ENCODE measurements around the gene OR8H2. TPM values are rescaled to one million over a fixed set of nuclear protein-coding genes. Genes with fewer than 3 reads are reported as not detected.

Gene OR8H2
- not detected in 2 replicates for total RNA-seq (2014; rRNA removed; shearing (Covaris generic))

GRCh38 chr11:56103210-56103737, at the start of gene OR8H2:
TSS of gene OR8H2 (plus strand) at chr11:56103687. CDS start at chr11:56105043, 1,356 bp downstream.

GRCh38 chr11:56093008-56093407, 10.5 kb upstream of the OR8H2 start, which contains the start of gene OR8I2:
TSS of gene OR8I2 (plus strand) at chr11:56093308. CDS start at chr11:56093308, 0 bp downstream.

GRCh38 chr11:56122073-56122472, 18.6 kb downstream of the OR8H2 start, which contains the start of gene OR8H3:
TSS of gene OR8H3 (plus strand) at chr11:56122373. CDS start at chr11:56122373, 0 bp downstream.

GRCh38 chr11:56140151-56140661, 36.7 kb downstream of the OR8H2 start, which contains the start of gene OR8J3:
TSS of gene OR8J3 (minus strand) at chr11:56140201. CDS start at chr11:56137718, 2,483 bp downstream.

Small RNAs within 50 kb of the gene (small RNA-seq; reads per million reads assigned to genes)
- not detected for gene OR8I4P

Other genes starting within 250 kb of the OR8H2 start
- 1.0 and 1.2 TPM in 2 replicates for gene TRIM51, start 220.4 kb upstream of the OR8H2 start, total RNA-seq (2014; rRNA removed; shearing (Covaris generic))
- gene OR5W2, start 189.1 kb upstream of the OR8H2 start, total RNA-seq (2014; rRNA removed; shearing (Covaris generic)) = not detected in 2 replicates
- not detected in 2 replicates for gene OR5I1, start 167.3 kb upstream of the OR8H2 start, total RNA-seq (2014; rRNA removed; shearing (Covaris generic))
- gene OR10AG1, start 133.7 kb upstream of the OR8H2 start, total RNA-seq (2014; rRNA removed; shearing (Covaris generic)) = not detected in 2 replicates
- not detected in 2 replicates for gene OR5F1, start 109.1 kb upstream of the OR8H2 start, total RNA-seq (2014; rRNA removed; shearing (Covaris generic))
- not detected in 2 replicates for gene OR5AS1, start 76.0 kb upstream of the OR8H2 start, total RNA-seq (2014; rRNA removed; shearing (Covaris generic))
- gene OR8I2, start 10.4 kb upstream of the OR8H2 start, total RNA-seq (2014; rRNA removed; shearing (Covaris generic)) = not detected in 2 replicates
- gene OR8H3, start 18.7 kb downstream of the OR8H2 start, total RNA-seq (2014; rRNA removed; shearing (Covaris generic)) = not detected in 2 replicates
- not detected in 2 replicates for gene OR8J3, start 36.5 kb downstream of the OR8H2 start, total RNA-seq (2014; rRNA removed; shearing (Covaris generic))
- gene OR8K5, start 56.6 kb downstream of the OR8H2 start, total RNA-seq (2014; rRNA removed; shearing (Covaris generic)) = not detected in 2 replicates
- not detected in 2 replicates for gene OR5J2, start 72.9 kb downstream of the OR8H2 start, total RNA-seq (2014; rRNA removed; shearing (Covaris generic))
- gene OR5T2, start 130.6 kb downstream of the OR8H2 start, total RNA-seq (2014; rRNA removed; shearing (Covaris generic)) = not detected in 2 replicates
- gene OR5T3, start 148.6 kb downstream of the OR8H2 start, total RNA-seq (2014; rRNA removed; shearing (Covaris generic)) = not detected in 2 replicates
- gene OR5T1, start 170.5 kb downstream of the OR8H2 start, total RNA-seq (2014; rRNA removed; shearing (Covaris generic)) = not detected in 2 replicates
- not detected in 2 replicates for gene OR8H1, start 188.6 kb downstream of the OR8H2 start, total RNA-seq (2014; rRNA removed; shearing (Covaris generic))
- not detected in 2 replicates for gene OR8K3, start 211.5 kb downstream of the OR8H2 start, total RNA-seq (2014; rRNA removed; shearing (Covaris generic))
- gene OR8K1, start 242.4 kb downstream of the OR8H2 start, total RNA-seq (2014; rRNA removed; shearing (Covaris generic)) = not detected in 2 replicates

Measured in A375 (cell line).